ENCODE measurements around the gene UNK. TPM values are rescaled to one million over a fixed set of nuclear protein-coding genes. Genes with fewer than 3 reads are reported as not detected.

UNK gene
- total and polyA plus RNA-seq, 2 of the 13 experiments (the other 11 are each of a cell fraction or from before 2014, with no cell fraction given), result 31.6 to 33.0 TPM

DNA sequence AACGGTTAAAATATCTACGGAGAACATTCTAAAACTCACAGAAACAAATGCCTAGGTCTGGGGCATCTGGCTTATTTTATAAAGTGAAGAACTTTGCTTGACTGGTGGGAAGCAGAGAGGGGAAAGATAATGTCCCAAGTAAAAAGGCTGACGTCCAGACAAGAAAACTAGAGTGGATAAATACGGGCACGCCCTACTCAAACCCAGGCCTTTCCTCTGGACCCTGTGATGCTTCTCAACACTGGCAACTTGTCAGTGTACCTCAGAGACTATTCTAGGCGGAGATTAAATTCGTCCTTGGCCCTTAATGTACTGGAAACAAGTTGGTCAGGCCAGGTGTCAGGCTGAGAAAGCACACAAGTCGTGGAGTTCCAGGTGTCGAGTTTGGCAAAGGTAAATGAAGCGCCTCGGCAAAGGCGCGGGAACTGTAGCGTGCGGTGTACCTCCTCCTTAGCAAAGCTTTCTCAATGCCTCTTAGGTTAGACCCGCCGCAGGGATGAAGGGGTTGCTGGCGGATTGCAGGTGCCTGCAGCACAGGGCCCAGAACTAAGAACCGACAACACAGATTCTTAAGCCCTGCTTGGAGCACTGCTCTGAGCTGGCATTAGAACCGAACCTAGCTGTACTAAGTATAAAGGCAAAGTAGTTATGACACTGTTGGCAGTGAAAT is 668 bp upstream of the UNK start (continued):
- TF ChIP-seq ZSCAN20 (CRISPR knock-in tag; IDR thresholded peaks at IDR 0.05; ENCODE audit: borderline replicate concordance) (no peak), JARID2 (CRISPR knock-in tag; IDR thresholded peaks at IDR 0.05; ENCODE audit: insufficient replicate concordance) (no peak), ATF7 (IDR thresholded peaks at IDR 0.05) (no peak), ATF7 (CRISPR knock-in tag; IDR thresholded peaks at IDR 0.05) (no peak), ZNF776 (CRISPR knock-in tag; IDR thresholded peaks at IDR 0.05) (0 out of 2 replicates have a peak, but pooled peaks have one; percentile 81), FOXK1 (CRISPR knock-in tag; IDR thresholded peaks at IDR 0.05; ENCODE audit: borderline replicate concordance, low read depth) (no peak), POLR2A (IDR thresholded peaks at IDR 0.05; ENCODE audit: insufficient read depth in 1 of 2, low read depth in 2 of 2, low read length in 2 of 2) (no peak), ZNF724P (CRISPR knock-in tag; IDR thresholded peaks at IDR 0.05; ENCODE audit: borderline replicate concordance) (no peak), ZNF460 (CRISPR knock-in tag; IDR thresholded peaks at IDR 0.05; ENCODE audit: borderline replicate concordance) (no peak), ZNF333 (CRISPR knock-in tag; IDR thresholded peaks at IDR 0.05; ENCODE audit: borderline replicate concordance) (no peak; the same call in 1 of the 2 replicates), EHMT2 (IDR thresholded peaks at IDR 0.05; ENCODE audit: borderline replicate concordance, low read depth, low read length) (no peak), ZNF629 (CRISPR knock-in tag; conservative IDR thresholded peaks at IDR 0.05) (0 out of 2 replicates have a peak, but pooled peaks have one; percentile 5), YY1 (IDR thresholded peaks at IDR 0.05; ENCODE audit: insufficient read depth, insufficient replicate concordance, low read depth, low read length) (no peak)
- TF ChIP-seq, protein P1, sequence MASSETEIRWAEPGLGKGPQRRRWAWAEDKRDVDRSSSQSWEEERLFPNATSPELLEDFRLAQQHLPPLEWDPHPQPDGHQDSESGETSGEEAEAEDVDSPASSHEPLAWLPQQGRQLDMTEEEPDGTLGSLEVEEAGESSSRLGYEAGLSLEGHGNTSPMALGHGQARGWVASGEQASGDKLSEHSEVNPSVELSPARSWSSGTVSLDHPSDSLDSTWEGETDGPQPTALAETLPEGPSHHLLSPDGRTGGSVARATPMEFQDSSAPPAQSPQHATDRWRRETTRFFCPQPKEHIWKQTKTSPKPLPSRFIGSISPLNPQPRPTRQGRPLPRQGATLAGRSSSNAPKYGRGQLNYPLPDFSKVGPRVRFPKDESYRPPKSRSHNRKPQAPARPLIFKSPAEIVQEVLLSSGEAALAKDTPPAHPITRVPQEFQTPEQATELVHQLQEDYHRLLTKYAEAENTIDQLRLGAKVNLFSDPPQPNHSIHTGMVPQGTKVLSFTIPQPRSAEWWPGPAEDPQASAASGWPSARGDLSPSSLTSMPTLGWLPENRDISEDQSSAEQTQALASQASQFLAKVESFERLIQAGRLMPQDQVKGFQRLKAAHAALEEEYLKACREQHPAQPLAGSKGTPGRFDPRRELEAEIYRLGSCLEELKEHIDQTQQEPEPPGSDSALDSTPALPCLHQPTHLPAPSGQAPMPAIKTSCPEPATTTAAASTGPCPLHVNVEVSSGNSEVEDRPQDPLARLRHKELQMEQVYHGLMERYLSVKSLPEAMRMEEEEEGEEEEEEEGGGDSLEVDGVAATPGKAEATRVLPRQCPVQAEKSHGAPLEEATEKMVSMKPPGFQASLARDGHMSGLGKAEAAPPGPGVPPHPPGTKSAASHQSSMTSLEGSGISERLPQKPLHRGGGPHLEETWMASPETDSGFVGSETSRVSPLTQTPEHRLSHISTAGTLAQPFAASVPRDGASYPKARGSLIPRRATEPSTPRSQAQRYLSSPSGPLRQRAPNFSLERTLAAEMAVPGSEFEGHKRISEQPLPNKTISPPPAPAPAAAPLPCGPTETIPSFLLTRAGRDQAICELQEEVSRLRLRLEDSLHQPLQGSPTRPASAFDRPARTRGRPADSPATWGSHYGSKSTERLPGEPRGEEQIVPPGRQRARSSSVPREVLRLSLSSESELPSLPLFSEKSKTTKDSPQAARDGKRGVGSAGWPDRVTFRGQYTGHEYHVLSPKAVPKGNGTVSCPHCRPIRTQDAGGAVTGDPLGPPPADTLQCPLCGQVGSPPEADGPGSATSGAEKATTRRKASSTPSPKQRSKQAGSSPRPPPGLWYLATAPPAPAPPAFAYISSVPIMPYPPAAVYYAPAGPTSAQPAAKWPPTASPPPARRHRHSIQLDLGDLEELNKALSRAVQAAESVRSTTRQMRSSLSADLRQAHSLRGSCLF (CRISPR knock-in tag; IDR thresholded peaks at IDR 0.05; ENCODE audit: borderline replicate concordance), result no peak
- TF ChIP-seq, protein P2, sequence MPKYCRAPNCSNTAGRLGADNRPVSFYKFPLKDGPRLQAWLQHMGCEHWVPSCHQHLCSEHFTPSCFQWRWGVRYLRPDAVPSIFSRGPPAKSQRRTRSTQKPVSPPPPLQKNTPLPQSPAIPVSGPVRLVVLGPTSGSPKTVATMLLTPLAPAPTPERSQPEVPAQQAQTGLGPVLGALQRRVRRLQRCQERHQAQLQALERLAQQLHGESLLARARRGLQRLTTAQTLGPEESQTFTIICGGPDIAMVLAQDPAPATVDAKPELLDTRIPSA (CRISPR knock-in tag; IDR thresholded peaks at IDR 0.05; ENCODE audit: borderline replicate concordance), result no peak
- TF ChIP-seq, protein P3, sequence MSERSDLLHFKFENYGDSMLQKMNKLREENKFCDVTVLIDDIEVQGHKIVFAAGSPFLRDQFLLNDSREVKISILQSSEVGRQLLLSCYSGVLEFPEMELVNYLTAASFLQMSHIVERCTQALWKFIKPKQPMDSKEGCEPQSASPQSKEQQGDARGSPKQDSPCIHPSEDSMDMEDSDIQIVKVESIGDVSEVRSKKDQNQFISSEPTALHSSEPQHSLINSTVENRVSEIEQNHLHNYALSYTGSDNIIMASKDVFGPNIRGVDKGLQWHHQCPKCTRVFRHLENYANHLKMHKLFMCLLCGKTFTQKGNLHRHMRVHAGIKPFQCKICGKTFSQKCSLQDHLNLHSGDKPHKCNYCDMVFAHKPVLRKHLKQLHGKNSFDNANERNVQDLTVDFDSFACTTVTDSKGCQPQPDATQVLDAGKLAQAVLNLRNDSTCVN (CRISPR knock-in tag; IDR thresholded peaks at IDR 0.05; ENCODE audit: borderline replicate concordance), result no peak
- TF ChIP-seq, protein P4, sequence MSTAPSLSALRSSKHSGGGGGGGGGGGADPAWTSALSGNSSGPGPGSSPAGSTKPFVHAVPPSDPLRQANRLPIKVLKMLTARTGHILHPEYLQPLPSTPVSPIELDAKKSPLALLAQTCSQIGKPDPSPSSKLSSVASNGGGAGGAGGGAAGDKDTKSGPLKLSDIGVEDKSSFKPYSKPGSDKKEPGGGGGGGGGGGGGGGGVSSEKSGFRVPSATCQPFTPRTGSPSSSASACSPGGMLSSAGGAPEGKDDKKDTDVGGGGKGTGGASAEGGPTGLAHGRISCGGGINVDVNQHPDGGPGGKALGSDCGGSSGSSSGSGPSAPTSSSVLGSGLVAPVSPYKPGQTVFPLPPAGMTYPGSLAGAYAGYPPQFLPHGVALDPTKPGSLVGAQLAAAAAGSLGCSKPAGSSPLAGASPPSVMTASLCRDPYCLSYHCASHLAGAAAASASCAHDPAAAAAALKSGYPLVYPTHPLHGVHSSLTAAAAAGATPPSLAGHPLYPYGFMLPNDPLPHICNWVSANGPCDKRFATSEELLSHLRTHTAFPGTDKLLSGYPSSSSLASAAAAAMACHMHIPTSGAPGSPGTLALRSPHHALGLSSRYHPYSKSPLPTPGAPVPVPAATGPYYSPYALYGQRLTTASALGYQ (CRISPR knock-in tag; IDR thresholded peaks at IDR 0.05), result no peak; the same call in 1 of the 2 replicates
- TF ChIP-seq, protein P5, sequence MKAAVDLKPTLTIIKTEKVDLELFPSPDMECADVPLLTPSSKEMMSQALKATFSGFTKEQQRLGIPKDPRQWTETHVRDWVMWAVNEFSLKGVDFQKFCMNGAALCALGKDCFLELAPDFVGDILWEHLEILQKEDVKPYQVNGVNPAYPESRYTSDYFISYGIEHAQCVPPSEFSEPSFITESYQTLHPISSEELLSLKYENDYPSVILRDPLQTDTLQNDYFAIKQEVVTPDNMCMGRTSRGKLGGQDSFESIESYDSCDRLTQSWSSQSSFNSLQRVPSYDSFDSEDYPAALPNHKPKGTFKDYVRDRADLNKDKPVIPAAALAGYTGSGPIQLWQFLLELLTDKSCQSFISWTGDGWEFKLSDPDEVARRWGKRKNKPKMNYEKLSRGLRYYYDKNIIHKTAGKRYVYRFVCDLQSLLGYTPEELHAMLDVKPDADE (CRISPR knock-in tag; IDR thresholded peaks at IDR 0.05), result peak; percentile 35; the same call in 1 of the 2 replicates

All from HepG2 (cell line).